ENCODE results near the gene B9D1. TPM values are rescaled to one million over a fixed set of nuclear protein-coding genes. Genes with fewer than 3 reads are reported as not detected.

Gene B9D1
- total RNA-seq, 2 experiments from 2014 or later = 21.1 to 38.1 TPM

DNA sequence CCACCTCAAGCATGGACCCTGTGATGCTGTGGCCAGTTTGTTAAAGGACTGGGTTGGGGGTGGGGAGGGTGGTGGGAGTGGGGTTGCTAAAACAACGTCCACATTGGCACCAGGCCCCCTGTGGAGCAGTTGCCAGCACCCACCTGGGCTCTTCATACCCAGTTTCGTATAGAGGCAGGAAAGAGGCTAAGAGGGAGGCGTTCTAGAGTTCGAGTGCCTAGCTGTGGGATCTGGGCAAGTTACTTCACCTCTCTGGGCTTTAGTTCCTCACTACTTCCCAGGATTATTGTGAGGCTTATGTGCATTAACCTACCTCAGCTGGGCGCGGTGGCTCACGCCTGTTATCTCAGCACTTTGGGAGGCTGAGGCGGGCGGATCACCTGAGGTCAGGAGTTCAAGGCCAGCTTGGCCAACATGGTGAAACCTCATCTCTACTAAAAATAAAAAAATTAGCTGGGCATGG is 23.0 kb upstream of the B9D1 start:
- intact Hi-C loops (cut with micrococcal nuclease; ENCODE audit: unreplicated experiment) = no loop called here
- no peaks in the 10 kb centered on the region for H3K9me3 ChIP-seq (ENCODE audit: low read length)
- BruUV-seq (replicated peaks) = no TSS peak
- H4K20me1 ChIP-seq (ENCODE audit: insufficient read depth, low read length) = no peaks in the 10 kb centered on the region
- DNase-seq (ENCODE audit: low spot score) = no peak
- H3K4me2 ChIP-seq (ENCODE audit: low read length) = no peak overlapping the region
- peaks cover 22% of the 10 kb centered on the region; the same call in 1 of the 2 replicates for H3K36me3 ChIP-seq (ENCODE audit: insufficient read depth, low read length)
- H3K27ac ChIP-seq (ENCODE audit: low read depth, low read length, poor library complexity, severe bottlenecking) = no peak overlapping the region
- no peaks in the 10 kb centered on the region for H3K9me2 ChIP-seq (ENCODE audit: insufficient read depth, low read length)
- H2AFZ ChIP-seq (ENCODE audit: low read length) = no peak overlapping the region
- TF ChIP-seq EZH2phosphoT487 (IDR thresholded peaks at IDR 0.05; ENCODE audit: borderline replicate concordance, low read depth, low read length) = no peak
- TF ChIP-seq, protein P1, sequence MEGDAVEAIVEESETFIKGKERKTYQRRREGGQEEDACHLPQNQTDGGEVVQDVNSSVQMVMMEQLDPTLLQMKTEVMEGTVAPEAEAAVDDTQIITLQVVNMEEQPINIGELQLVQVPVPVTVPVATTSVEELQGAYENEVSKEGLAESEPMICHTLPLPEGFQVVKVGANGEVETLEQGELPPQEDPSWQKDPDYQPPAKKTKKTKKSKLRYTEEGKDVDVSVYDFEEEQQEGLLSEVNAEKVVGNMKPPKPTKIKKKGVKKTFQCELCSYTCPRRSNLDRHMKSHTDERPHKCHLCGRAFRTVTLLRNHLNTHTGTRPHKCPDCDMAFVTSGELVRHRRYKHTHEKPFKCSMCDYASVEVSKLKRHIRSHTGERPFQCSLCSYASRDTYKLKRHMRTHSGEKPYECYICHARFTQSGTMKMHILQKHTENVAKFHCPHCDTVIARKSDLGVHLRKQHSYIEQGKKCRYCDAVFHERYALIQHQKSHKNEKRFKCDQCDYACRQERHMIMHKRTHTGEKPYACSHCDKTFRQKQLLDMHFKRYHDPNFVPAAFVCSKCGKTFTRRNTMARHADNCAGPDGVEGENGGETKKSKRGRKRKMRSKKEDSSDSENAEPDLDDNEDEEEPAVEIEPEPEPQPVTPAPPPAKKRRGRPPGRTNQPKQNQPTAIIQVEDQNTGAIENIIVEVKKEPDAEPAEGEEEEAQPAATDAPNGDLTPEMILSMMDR (conservative IDR thresholded peaks at IDR 0.05; ENCODE audit: low read length) = no peak
- no peaks in the 10 kb centered on the region for H3K79me2 ChIP-seq (ENCODE audit: insufficient read depth, low read depth, low read length)
- ChIA-PET CTCF (ENCODE audit: unreplicated experiment) (no interaction called here), POLR2A (interaction anchor here (1.2 kb wide), 1 partner anchor 9 kb away, joined by 3 read pairs; no protein-coding TSS in a partner anchor)
- H3K4me1 ChIP-seq (ENCODE audit: insufficient read depth, low read length, poor library complexity, severe bottlenecking) = peaks cover 11% of the 10 kb centered on the region
- H3K4me3 ChIP-seq (ENCODE audit: low read depth, low read length, poor library complexity, severe bottlenecking) = no peak overlapping the region

GRCh38 chr17:19384723-19385391 is 22.3 kb upstream of the B9D1 start:
- intact Hi-C loops (cut with micrococcal nuclease; ENCODE audit: unreplicated experiment) = no loop called here
- Histone ChIP-seq H3K9me3 (ENCODE audit: low read length) (no peaks in the 10 kb centered on the region), H3K36me3 (ENCODE audit: insufficient read depth, low read length) (peaks cover 29% of the 10 kb centered on the region; the same call in 1 of the 2 replicates), H3K4me1 (ENCODE audit: insufficient read depth, low read length, poor library complexity, severe bottlenecking) (peaks cover 11% of the 10 kb centered on the region), H3K27ac (ENCODE audit: low read depth, low read length, poor library complexity, severe bottlenecking) (no peak overlapping the region), H3K79me2 (ENCODE audit: insufficient read depth, low read depth, low read length) (no peaks in the 10 kb centered on the region), H3K4me3 (ENCODE audit: low read depth, low read length, poor library complexity, severe bottlenecking) (no peak overlapping the region), H3K4me2 (ENCODE audit: low read length) (no peak overlapping the region), H3K9me2 (ENCODE audit: insufficient read depth, low read length) (no peaks in the 10 kb centered on the region), H4K20me1 (ENCODE audit: insufficient read depth, low read length) (no peaks in the 10 kb centered on the region), H2AFZ (ENCODE audit: low read length) (no peak overlapping the region)
- DNase-seq (ENCODE audit: low spot score) = no peak
- no peak for TF ChIP-seq EZH2phosphoT487 (IDR thresholded peaks at IDR 0.05; ENCODE audit: borderline replicate concordance, low read depth, low read length)
- TF ChIP-seq, protein P1 (conservative IDR thresholded peaks at IDR 0.05; ENCODE audit: low read length) = no peak
- no TSS peak for BruUV-seq (replicated peaks)
- CTCF ChIA-PET (ENCODE audit: unreplicated experiment) = no interaction called here
- POLR2A ChIA-PET = interaction anchor here (1.2 kb wide), 1 partner anchor 9 kb away, joined by 3 read pairs; no protein-coding TSS in a partner anchor

Data from OCI-LY7 (cell line).